GM19397 (cell line): ENCODE measurements around the gene JAG2.

ENCODE experiments used
- ATAC-seq: cut with Tn5 transposase; IDR thresholded peaks from one replicate; pipeline ENCODE4 v1.9.1; 2021; ENCODE audit warnings: mild to moderate bottlenecking, moderate library complexity; ENCODE audit not compliant: unreplicated experiment

The JAG2 gene

DNA sequence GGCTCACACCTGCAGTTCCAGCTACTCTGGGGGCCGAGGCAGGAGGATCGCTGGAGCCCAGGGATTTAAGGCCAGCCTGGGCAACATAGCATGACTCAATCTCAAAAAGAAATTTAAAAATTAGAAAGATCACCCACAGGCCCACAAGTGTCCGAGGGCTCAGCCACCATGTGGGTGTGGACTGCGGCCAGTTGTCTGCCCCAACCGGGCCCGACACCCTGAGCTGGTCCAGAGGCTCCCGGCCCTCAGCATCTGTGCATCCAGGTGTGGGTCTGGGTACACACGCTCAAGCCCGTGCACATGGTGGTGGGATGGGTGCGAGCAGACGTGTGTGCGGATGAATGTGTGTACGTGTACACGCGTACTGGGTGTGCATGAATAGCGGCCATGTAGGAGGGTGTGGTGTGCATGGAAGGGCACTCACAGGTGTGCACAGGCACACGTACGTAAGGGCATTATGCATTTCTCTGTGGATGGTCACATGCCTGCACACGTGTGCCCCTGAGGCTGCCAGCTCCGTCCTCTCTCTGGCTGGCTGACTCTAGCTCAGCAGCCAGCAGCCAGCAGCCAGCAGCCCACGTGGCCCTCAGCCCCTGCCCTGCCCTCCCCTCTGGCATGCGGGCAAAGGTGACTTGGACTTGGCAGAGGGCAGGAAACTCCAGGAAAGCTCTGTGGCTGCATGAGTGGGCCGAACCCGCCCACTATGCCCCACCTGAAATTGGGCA is 35.8 kb upstream of the JAG2 start:
- ATAC-seq, result no peak

GRCh38 chr14:105203701-105204100 is 35.1 kb upstream of the JAG2 start:
- ATAC-seq, result no peak

DNA sequence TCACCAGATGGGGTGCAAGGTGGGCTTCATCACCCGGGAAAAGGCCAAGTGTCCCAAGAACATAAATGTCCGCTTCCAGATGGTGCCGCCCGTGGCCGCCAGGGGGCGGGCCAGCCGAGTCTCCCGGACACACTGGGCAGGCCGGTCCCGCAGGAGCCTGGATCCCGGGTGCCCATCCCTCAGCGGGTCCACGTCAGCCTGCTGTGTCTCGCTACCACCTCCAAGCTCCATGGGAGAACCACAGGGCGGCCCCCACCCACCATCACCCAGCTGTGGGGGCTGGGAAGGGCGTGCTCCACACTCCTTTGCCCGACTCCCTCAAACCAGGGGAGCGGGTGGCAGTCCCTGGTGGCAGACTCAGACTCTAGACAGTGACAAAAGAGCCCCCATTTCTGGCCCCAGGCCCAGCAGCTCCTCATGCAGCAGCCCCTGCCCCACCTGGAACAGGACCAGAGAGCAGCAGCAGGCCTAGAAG is 34.5 kb upstream of the JAG2 start:
- no peak for ATAC-seq

DNA sequence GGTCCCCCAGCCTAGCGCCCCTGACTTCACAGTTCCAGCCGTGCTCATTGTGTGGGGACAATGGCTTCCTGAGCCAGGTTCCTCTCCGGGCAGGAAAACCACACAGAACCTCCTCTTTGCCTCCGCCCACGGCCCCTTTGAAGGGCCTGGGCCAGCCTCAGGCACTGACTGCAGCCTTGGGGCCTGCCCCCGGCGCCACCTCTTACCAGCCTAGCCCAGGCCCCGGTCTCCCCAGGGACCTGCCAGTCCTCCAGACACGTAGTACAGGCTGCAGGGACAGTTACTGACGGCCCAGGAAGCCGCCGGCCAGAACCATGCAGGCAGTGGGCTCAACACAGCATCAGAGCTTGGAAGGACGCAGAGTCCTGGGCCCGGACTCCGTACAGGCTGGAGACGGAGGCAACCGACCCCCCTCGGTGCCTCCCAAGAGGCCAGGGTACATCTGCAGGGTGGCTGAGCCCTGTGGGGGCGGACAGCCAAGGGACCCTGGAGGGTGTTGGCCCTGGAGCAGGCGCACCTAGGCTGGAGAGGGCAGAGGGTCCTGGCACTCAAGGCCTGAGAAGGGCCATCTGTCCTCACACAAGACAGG is 33.4 kb upstream of the JAG2 start:
- ATAC-seq, result no peak

- ATAC-seq, result no peak
These were observed 32.8 kb upstream of the JAG2 start for GRCh38 chr14:105201156-105201924.

DNA sequence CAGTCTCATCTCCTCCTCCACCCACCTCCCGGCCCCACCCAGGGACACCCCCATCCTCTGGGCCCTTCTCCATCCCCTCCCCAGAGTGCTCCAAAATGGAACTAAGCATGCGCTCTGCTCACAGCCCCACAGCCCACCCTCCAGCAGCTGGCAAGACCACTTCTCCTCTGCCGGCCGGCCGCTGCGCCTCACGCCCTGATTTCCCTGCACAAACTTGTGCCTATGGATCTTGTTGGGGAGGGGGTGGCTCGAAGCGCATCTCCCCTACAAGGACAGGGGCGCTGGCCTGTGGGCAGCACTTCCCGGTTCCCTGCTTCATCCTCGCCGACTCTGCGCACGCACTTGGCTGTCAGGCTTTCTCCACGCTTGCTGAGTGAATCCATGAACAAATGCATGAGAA is 32.1 kb upstream of the JAG2 start:
- no peak for ATAC-seq

GRCh38 chr14:105200074-105200473 is 31.5 kb upstream of the JAG2 start:
- no peak for ATAC-seq

GRCh38 chr14:105199093-105199492 is 30.5 kb upstream of the JAG2 start:
- ATAC-seq, result no peak

DNA sequence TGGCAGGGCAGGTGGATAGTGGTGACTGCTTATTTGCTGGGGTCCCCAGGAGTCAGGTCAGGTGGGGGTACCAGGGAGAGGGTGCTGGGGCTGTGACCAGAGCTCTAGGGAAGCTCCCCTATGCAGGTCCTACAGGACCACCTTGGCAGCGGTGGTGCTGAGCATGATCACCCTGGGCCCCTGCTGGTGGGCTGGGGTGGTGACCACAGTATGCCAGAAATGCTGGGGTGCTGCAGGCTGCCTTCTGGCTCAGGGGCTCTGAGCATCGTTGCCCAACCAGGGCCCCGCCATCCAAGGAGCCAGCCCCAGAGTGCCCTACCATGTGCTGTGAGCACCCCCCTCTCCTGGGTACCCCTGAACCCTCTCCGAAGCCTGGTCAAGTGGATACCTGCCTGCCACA is 30.0 kb upstream of the JAG2 start:
- no peak for ATAC-seq

DNA sequence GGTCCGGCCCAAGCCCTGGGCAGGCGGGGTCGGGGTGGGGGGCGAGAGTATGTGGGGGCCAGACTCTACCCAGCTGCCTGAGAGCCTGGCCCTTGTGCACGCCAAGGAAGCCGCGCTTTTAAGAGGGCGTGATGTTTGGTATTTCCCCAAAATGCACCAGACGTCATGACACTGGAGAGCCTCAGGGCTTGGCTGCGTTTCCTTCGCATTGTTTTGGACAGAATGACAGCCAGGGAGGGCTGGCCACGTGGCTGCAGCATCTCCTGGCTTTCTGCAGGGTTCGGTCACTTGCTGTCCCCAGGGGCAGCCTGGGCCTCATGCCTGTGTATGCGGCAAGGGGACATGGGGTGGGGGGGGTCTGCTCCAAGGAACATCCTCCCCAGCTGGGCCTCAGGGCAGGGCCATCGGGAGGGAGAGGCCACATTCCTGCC is 28.6 kb upstream of the JAG2 start:
- no peak for ATAC-seq

DNA sequence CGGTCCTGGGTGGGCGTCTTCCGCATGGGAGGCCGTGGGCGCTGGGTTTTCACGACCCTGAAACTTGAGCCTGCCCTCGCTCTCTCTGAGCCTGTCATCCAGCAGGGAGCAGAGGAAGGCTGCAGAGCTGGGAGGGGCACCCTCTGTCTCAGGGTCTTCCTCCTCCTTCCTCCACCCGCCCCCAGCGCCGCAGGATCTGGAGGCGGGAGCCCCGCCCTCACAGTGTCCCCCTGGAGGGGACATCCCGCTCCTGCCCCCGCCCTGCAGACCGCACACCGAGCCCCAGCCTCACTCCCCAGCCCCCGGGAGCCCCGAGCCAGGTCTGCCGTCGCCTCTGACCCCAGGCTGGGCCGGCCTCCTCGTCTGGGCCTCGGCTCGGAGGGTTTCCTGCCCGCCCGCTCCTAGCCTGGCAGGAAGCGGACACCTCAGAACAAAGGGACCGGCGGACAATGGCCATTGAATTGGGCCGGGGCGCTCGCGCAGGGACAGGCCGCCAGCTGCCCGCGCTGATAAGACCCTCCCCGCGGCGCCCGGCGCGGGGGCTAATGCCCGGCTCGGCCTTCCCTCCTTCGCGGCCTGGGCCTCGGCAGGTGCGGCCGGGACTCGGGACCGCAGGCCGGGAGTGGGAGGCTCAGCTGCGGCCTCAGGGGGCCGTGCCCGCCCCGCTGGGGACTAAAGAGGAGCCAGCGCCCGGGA is 27.8 kb upstream of the JAG2 start:
- no peak for ATAC-seq

GRCh38 chr14:105195522-105196264 is 27.1 kb upstream of the JAG2 start:
- ATAC-seq, result no peak

DNA sequence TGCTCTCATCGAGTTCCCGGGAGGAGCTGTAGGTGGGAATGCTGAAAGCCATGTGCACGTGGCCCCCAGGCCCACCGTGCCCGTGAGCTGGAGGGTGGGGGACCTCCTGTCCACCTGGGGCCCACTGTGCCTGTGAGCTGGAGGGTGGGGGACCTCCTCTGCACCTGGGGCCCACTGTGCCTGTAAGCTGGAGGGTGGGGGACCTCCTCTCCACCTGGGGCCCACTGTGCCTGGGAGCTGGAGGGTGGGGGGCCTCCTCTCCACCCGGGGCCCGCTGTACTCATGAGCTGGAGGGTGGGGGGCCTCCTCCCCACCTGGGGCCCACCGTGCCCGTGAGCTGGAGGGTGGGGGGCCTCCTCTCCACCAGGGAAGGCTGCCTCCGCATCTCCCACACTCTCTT is 26.5 kb upstream of the JAG2 start:
- ATAC-seq, result no peak

DNA sequence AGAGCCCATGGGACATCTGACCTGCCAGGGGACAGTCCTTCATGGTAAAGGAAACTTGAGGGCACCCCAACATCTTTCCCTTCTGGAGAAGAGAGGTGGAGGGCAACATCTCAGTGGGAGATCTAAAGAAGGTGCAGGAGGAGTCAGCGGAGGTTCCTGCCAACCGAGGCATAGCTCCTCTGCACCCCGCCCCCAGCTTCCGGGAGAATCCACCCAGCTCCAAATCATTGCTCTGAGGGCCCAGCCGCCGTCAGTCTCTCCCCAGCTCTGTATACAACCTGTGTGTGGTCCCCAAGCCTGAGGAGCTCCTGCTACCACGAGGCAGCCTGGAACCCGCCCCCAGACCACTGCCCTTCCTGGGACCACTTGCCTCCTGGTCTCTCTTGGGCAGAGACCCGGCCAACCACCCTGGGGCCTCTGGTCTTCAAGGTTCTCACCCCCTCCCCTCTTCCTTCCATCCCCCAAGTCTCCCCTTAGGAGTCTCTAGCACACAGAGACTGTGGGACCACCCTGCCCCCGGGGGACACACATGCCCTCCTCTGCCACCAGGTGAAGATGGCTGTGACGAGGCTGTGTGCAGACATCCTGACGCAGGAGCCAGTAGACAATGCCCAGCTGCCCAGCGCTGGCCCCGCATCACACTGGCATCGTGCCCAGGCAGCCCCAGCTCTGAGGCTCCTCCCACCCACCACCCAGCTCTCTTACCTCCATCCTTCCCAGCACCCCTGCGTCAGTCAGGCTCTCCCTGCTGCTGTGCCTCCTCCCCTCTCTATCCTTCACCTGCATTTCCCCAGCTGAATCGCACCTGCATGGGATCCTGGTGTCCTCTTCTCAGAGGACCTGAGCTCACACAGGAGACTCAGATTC is 25.6 kb upstream of the JAG2 start:
- no peak for ATAC-seq

- ATAC-seq, result no peak
These were observed 24.5 kb upstream of the JAG2 start for GRCh38 chr14:105192866-105193731.

DNA sequence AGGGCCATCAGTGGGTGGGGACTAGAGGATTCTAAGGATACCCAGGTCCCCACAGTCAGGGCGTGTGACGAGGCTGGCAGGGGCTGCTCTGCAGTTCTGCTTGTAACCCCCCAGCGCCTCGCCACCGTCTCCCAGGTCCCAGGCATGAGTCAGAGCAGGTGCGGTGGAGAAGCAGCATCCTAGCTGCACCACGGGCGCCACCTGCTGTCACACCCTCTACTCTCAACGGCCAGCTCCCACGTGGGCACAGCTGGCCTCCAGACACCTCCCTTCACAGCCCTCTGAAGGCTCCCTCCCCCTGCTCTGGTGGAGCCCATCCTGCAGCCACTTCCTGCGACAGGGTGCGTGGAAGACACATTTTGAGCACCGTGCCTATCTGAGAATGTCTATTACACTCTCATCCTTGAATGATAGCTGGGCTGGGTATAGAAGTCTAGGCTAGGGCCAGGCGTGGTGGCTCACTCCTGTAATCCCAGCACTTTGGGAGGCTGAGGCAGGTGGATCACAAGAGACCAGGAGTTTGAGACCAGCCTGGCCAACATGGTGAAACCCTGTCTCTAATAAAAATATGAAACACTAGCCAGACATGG is 19.5 kb upstream of the JAG2 start:
- ATAC-seq, result no peak

DNA sequence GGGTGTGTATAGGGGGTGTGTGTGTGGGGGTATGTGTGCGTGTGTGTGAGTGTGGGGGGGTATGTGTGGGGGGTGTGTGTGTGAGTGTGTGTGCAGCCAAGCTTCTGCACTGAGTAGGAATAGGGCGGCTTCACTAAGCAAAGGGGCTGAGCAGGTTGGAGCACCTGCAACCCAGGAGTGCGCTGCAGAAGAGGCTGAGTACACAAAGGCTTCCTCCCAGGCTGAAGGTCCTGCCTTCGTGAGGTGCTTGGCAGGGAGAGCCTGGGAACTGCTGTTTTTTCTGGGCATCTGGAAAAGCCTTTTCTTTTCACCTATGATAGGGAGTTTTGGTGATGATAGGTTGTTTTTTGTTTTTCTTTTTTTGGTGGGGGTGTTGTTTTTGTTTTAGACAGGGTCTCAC is 18.5 kb upstream of the JAG2 start:
- ATAC-seq, result no peak

- no peak for ATAC-seq
These were observed 17.4 kb upstream of the JAG2 start for GRCh38 chr14:105185973-105186372.
